Keratinocyte (primary cell): Measurements from ENCODE around the gene SIPA1L3. TPM values are rescaled to one million over a fixed set of nuclear protein-coding genes. Genes with fewer than 3 reads are reported as not detected.
A peak's percentile ranks its signal among the peaks of the same experiment; 100 is the strongest.

Experiments
- DNase-seq: peaks from one replicate; pipeline ENCODE4 v3.0.0-alpha.2; 2011; ENCODE audit warnings: low read depth, missing footprints, low spot score
- FAIRE-seq: peaks from 2 replicates; lab custom pipeline; 2011; peaks lifted over from hg19 to GRCh38; lab: Jason Lieb, UNC
- H2AFZ ChIP-seq: 2 replicates; pipeline ENCODE4 v1.6.0; 2012; ENCODE audit warnings: low read length, control low read depth, inconsistent platforms; ENCODE audit not compliant: control insufficient read depth
- H3K27ac ChIP-seq: 2 replicates; pipeline ENCODE4 v1.5.1; 2011; ENCODE audit warnings: low read length; ENCODE audit not compliant: control insufficient read depth, insufficient read depth
- H3K27me3 ChIP-seq: 3 replicates; pipeline ENCODE4 v1.6.0; 2011; ENCODE audit warnings: low read length; ENCODE audit not compliant: control insufficient read depth, insufficient read depth; ENCODE audit errors: extremely low read depth
- H3K36me3 ChIP-seq, 2 experiments: 2 replicates in 1 of 2; 3 replicates in 1 of 2; pipeline ENCODE4 v1.5.1; 2011; ENCODE audit warnings: low read length in 2 of 2, mild to moderate bottlenecking in 1 of 2; ENCODE audit not compliant: control insufficient read depth in 2 of 2, insufficient read depth in 2 of 2; ENCODE audit errors: extremely low read depth in 1 of 2
- H3K4me1 ChIP-seq: 3 replicates; pipeline ENCODE4 v1.5.1; 2011; ENCODE audit warnings: low read length; ENCODE audit not compliant: control insufficient read depth, insufficient read depth; ENCODE audit errors: extremely low read depth
- H3K4me2 ChIP-seq: 3 replicates; pipeline ENCODE4 v1.6.0; 2011; ENCODE audit warnings: low read depth, low read length; ENCODE audit not compliant: control insufficient read depth, insufficient read depth; ENCODE audit errors: extremely low read depth
- H3K4me3 ChIP-seq, 3 experiments: fragments of 200-600 bp in 1 of 3; sonication (generic) in 1 of 3; 2 replicates in 2 of 3; 3 replicates in 1 of 3; pipeline ENCODE4 v1.5.1; 2011 to 2016; ENCODE audit warnings: low read length in 3 of 3, mild to moderate bottlenecking in 3 of 3, control low read depth in 2 of 3, inconsistent platforms in 1 of 3, low read depth in 1 of 3, mixed read lengths in 1 of 3, mixed run types in 1 of 3, moderate library complexity in 1 of 3; ENCODE audit not compliant: control insufficient read depth in 2 of 3, insufficient read depth in 2 of 3; ENCODE audit errors: extremely low read depth in 1 of 3
- H3K79me2 ChIP-seq: 2 replicates; pipeline ENCODE4 v1.6.0; 2012; ENCODE audit warnings: low read length; ENCODE audit not compliant: control insufficient read depth, insufficient read depth
- H3K9ac ChIP-seq: 3 replicates; pipeline ENCODE4 v1.6.0; 2011; ENCODE audit warnings: low read length; ENCODE audit not compliant: control insufficient read depth, insufficient read depth; ENCODE audit errors: extremely low read depth
- H3K9me1 ChIP-seq: 3 replicates; pipeline ENCODE4 v1.6.0; 2011; ENCODE audit warnings: low read length; ENCODE audit not compliant: control insufficient read depth, insufficient read depth; ENCODE audit errors: extremely low read depth
- H3K9me3 ChIP-seq: 2 replicates; pipeline ENCODE4 v1.5.1; 2012; ENCODE audit warnings: low read depth, low read length; ENCODE audit not compliant: control insufficient read depth
- H4K20me1 ChIP-seq: 3 replicates; pipeline ENCODE4 v1.6.0; 2011; ENCODE audit warnings: low read length; ENCODE audit not compliant: control insufficient read depth, insufficient read depth; ENCODE audit errors: extremely low read depth
- EZH2 ChIP-seq: IDR thresholded peaks from one replicate; pipeline ENCODE4 v1.6.1; 2012; ENCODE audit warnings: inconsistent platforms, mild to moderate bottlenecking, low read length, moderate library complexity
- dilution Hi-C: fragments of 300-500 bp; cut with MboI; formaldehyde crosslinking; loops from one replicate; pipeline ENCODE4 v1.7.0; 2020; ENCODE audit warnings: low sequenced_read_pairs; ENCODE audit not compliant: extremely low pct_ligation_motif_present
- polyA plus RNA-seq, 5 experiments: library from polyadenylated mRNA; depleted of rRNA in 3 of 5; stranded (reverse) in 3 of 5; stranded (forward) in 1 of 5; unstranded in 1 of 5; fragments of >200 nt; gene quantifications; 1 replicate in 1 of 5; 2 replicates in 3 of 5; 3 replicates in 1 of 5; pipeline versions ENCODE4 v1.2.1 to v1.2.3, GENCODE V29; 2011 to 2012; ENCODE audit warnings: missing spikeins in 2 of 5, low read depth in 1 of 5, low replicate concordance in 1 of 5
- TF ChIP-seq, protein P1 (sequence below), 3 experiments: IDR thresholded peaks in 1 of 3; conservative IDR thresholded peaks in 1 of 3; optimal IDR thresholded peaks in 1 of 3; 2 replicates in 2 of 3; 3 replicates in 1 of 3; pipeline versions ENCODE3 to v1.5.1; 2011; ENCODE audit warnings: low read length in 3 of 3, mild to moderate bottlenecking in 3 of 3, moderate library complexity in 2 of 3, control low read depth in 1 of 3, inconsistent platforms in 1 of 3; ENCODE audit not compliant: insufficient read depth in 2 of 3; ENCODE audit errors: extremely low read depth in 1 of 3

The SIPA1L3 gene
- polyA plus RNA-seq, 1 donor (not counting 4 experiments of a cell fraction or from before 2014, with no cell fraction given), result 8.0 TPM

DNA sequence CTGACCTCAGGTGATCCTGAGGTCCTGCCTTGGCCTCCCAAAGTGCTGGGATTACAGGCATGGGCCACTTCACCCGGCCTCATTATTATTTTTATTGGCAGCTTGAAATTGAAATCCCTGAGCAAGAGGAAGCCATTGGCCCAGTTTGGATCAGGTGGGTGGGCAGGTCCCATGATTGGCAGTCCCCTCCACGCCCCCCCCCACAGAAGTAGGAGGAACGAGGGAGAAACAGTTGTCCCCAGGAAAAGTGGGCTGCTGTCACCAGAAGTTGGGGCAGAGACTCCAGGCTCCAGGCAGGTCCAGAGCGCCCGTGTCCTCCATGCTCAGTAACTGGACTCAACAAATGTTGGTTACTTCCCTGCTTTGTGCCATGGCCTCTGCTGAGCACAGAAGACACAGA lies 70.4 kb downstream of the SIPA1L3 start:
- H3K9me1 ChIP-seq, result no peaks in the 10 kb centered on the region
- no peaks in the 10 kb centered on the region for H3K9me3 ChIP-seq
- H3K79me2 ChIP-seq, result peaks cover 4% of the 10 kb centered on the region
- peaks cover 42% of the 10 kb centered on the region for H3K4me1 ChIP-seq
- H3K27ac ChIP-seq, result peak overlapping the region; percentile 55
- no peaks in the 10 kb centered on the region for H3K27me3 ChIP-seq
- H3K9ac ChIP-seq, result no peak overlapping the region
- no peak overlapping the region for H2AFZ ChIP-seq
- DNase-seq, result no peak
- no peaks in the 10 kb centered on the region for H4K20me1 ChIP-seq
- dilution Hi-C loops, result no loop called here
- TF ChIP-seq, protein P1, sequence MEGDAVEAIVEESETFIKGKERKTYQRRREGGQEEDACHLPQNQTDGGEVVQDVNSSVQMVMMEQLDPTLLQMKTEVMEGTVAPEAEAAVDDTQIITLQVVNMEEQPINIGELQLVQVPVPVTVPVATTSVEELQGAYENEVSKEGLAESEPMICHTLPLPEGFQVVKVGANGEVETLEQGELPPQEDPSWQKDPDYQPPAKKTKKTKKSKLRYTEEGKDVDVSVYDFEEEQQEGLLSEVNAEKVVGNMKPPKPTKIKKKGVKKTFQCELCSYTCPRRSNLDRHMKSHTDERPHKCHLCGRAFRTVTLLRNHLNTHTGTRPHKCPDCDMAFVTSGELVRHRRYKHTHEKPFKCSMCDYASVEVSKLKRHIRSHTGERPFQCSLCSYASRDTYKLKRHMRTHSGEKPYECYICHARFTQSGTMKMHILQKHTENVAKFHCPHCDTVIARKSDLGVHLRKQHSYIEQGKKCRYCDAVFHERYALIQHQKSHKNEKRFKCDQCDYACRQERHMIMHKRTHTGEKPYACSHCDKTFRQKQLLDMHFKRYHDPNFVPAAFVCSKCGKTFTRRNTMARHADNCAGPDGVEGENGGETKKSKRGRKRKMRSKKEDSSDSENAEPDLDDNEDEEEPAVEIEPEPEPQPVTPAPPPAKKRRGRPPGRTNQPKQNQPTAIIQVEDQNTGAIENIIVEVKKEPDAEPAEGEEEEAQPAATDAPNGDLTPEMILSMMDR (optimal IDR thresholded peaks at IDR 0.05 in 1 of 3, IDR thresholded peaks at IDR 0.05 in 1 of 3, conservative IDR thresholded peaks at IDR 0.05 in 1 of 3; ENCODE audit: extremely low read depth in 1 of 3, insufficient read depth in 2 of 3, low read length in 3 of 3), result no peak
- no peak for TF ChIP-seq EZH2
- no peak overlapping the region for H3K4me3 ChIP-seq
- H3K4me2 ChIP-seq, result no peak overlapping the region
- no peak for FAIRE-seq
- H3K36me3 ChIP-seq, result no peaks in the 10 kb centered on the region

GRCh38 chr19:37977992-37978391 lies 71.0 kb downstream of the SIPA1L3 start:
- H3K36me3 ChIP-seq, result no peaks in the 10 kb centered on the region
- H3K4me3 ChIP-seq, result no peak overlapping the region
- peaks cover 4% of the 10 kb centered on the region for H3K79me2 ChIP-seq
- FAIRE-seq (peak; percentile 57), DNase-seq (no peak)
- dilution Hi-C loops, result no loop called here
- TF ChIP-seq, protein P1 (optimal IDR thresholded peaks at IDR 0.05 in 1 of 3, IDR thresholded peaks at IDR 0.05 in 1 of 3, conservative IDR thresholded peaks at IDR 0.05 in 1 of 3; ENCODE audit: extremely low read depth in 1 of 3, insufficient read depth in 2 of 3, low read length in 3 of 3), result no peak
- no peak for TF ChIP-seq EZH2
- peaks cover 46% of the 10 kb centered on the region for H3K4me1 ChIP-seq
- peak overlapping the region; percentile 83 for H3K27ac ChIP-seq
- no peaks in the 10 kb centered on the region for H3K9me1 ChIP-seq
- no peak overlapping the region for H3K4me2 ChIP-seq
- no peak overlapping the region for H2AFZ ChIP-seq
- H4K20me1 ChIP-seq, result no peaks in the 10 kb centered on the region
- H3K9ac ChIP-seq, result no peak overlapping the region
- no peaks in the 10 kb centered on the region for H3K27me3 ChIP-seq
- H3K9me3 ChIP-seq, result no peaks in the 10 kb centered on the region
